HG03060 (cell line): Measurements from ENCODE around the gene DENND2A.
"Not testable (repeated sequence)": the region's sequence is repeated elsewhere in the genome, so short reads cannot be mapped to it uniquely, and the experiment has no call there.

Experiments used
- ATAC-seq: cut with Tn5 transposase; IDR thresholded peaks from one replicate; pipeline ENCODE4 v1.9.1; 2021; ENCODE audit warnings: low read depth, moderate number of reproducible peaks; ENCODE audit not compliant: unreplicated experiment

DENND2A gene

GRCh38 chr7:140674356-140674800, 33.8 kb upstream of the DENND2A start:
- ATAC-seq = no peak

GRCh38 chr7:140673774-140674155, 33.2 kb upstream of the DENND2A start:
- no peak for ATAC-seq

GRCh38 chr7:140673063-140673773, 32.6 kb upstream of the DENND2A start:
- ATAC-seq = no peak

DNA sequence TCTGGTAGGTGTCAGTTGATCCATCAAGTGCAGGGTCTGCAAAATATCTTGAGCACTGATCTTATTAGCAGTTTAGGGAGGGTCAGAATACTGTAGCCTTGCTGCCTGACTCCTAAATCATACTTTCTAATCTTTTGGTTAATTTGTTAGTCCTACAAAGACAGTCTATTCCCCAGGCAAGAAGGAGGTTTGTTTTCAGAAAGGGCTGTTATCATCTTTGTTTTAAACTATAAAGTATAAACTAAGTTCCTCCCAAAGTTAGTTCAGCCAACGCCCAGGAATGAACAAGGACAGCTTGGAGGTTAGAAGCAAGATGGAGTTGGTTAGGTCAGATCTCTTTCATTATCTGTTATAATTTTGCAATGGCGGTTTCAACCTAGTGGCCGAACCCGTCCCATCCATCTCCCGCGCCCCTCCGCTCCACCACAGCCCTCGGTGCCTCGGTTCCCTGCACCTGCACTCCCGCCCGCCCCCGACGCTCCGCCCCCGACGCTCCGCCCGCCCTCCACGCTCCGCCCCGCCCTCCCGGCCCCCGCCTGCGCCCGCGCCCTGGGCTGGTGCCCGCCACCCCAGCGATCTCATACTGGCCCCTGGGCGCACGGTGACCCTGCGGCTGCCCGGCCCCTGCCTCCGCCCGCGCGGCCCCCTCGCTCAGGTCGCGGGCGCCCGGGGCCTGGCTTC, 31.9 kb upstream of the DENND2A start, which contains the start of gene ADCK2:
Gene ADCK2 (plus strand): TSS at position 564 of the 681 bp plus-strand sequence. CDS start 386 bp downstream, outside the sequence.
- ATAC-seq = no peak

DNA sequence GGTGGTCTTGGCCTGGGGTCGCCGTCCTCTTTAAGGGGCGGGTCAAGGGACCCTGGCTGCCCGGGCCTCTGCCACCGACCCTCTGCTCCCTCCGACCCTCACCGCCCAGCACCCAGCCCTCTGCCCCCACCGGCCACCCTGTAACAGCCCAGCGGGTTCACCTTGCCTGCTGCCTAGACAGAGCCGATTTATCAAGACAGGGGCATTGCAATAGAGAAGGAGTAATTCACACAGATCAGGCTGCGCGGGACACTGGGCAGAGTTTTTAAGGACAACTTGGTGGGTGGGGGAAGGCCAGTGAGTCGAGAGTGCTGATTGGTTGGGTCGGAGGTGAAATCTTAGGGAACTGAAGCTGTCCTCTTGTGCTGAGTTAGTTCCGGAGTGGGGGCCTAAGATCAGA, 31.4 kb upstream of the DENND2A start:
- no peak for ATAC-seq

- ATAC-seq = no peak
Measured at GRCh38 chr7:140670343-140670935, 29.8 kb upstream of the DENND2A start.

DNA sequence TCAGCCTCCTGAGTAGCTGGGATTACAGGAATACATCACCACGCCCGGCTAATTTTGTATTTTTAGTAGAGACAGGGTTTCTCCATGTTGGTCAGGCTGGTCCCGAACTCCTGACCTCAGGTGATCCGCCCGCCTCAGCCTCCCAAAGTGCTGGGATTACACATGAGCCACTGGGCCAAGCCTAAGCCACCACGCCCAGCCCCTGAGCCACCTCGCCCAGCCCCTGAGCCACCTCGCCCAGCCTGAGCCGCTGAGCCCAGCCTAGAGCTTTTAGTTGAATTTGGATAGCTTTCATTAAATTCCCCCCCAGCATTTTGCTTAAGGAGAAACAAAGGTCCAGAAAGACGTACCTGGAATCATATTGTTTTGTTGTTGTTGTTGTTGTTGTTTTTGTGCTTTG, 29.2 kb upstream of the DENND2A start:
- ATAC-seq = not testable (repeated sequence)

DNA sequence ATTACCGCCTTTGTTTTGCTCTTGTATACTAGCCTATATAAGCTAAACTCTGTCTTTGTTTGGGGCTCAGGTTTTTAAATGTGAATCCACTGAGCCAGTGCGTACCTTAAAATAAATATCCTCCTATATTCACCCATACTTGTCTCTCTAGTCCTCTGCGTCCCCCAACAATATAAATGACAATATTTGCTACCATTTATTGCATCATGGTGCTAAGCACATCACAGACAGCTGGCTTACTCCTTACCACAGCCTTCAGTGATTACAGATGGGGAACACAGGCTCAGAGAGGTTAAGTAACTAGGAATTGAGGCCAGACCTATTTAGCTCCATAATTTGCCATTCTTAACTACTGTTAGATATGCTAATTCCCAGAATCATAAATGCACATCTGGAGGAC, 28.7 kb upstream of the DENND2A start:
- no peak for ATAC-seq

DNA sequence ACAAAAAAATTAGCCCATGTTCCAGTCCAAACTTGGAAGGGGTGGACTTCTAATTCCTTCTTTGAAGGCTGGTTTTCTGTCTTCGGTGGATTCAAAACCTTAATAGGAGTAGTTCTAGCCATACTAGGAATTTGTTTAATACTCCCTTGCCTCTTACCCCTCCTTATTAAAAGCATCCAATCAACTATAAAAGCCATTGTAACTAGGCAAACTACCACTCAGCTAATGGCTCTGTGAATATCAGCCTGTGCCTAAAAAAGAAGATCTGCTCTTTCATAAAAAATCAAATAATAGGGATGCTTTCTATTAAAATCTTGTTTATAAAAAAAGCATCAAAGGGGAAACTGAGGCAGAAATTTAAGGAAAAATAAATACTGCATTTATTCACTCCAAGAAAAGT, 28.0 kb upstream of the DENND2A start:
- ATAC-seq = no peak

GRCh38 chr7:140667476-140667875, 26.9 kb upstream of the DENND2A start:
- ATAC-seq = no peak

DNA sequence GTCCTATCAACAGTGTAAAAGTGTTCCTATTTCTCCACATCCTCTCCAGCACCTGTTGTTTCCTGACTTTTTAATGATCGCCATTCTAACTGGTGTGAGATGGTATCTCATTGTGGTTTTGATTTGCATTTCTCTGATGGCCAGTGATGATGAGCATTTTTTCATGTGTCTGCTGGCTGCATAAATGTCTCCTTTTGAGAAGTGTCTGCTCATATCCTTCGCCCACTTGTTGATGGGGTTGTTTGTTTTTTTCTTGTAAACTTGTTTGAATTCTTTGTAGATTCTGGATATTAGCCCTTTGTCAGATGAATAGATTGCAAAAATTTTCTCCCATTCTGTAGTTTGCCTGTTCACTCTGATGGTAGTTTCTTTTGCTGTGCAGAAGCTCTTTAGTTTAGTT, 22.3 kb upstream of the DENND2A start:
- ATAC-seq = not testable (repeated sequence)

GRCh38 chr7:140661124-140661523, 20.5 kb upstream of the DENND2A start:
- no peak for ATAC-seq

- ATAC-seq = no peak
Measured at GRCh38 chr7:140659856-140660255, 19.2 kb upstream of the DENND2A start.

GRCh38 chr7:140657891-140658290, 17.3 kb upstream of the DENND2A start:
- no peak for ATAC-seq

DNA sequence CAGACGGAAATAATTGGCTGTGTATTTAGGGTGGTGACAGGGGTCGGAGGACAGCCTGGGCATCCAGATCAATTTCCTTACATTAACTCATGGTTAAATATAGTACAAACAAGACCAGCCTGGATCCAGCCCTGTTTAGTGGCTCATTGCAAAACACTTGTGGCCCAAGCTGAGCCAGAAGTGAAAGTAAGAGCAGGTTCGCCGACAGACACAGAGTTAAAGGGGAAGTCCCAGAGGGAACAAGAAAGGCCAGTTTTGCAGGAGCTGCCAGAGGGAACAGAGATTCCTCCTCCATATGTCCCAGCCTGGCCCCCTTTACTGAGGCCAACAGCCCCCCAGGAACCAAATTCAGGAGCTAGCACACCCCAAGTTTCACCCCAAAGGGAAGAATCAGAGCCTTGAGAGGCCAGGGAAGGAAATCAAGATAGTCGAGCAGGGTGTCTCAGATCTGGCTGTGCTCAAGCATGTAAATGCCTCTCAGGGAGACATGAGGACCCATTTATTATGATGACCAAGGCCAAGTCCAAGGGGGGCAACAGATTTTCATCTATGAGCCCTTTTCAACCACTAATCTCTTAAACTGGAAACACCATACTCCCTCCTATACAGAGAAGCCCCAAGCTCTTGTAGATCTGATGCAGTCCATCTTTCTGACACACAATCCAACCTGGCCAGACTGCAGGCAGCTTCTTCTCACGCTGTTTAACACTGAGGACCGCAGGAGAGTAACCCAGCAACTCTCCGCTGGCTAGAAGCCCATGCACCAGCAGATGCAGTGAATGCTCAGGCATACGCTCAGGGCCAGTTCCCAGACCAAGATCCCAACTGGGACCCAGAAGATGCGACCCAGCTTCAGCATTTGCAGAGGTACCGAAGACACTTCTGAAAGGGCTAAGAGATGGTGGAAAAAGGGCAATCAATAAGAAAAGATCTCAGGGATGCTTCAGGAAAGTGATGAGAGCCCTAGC, 16.2 kb upstream of the DENND2A start:
- no peak for ATAC-seq

GRCh38 chr7:140655511-140656408, 15.1 kb upstream of the DENND2A start:
- ATAC-seq = no peak

DNA sequence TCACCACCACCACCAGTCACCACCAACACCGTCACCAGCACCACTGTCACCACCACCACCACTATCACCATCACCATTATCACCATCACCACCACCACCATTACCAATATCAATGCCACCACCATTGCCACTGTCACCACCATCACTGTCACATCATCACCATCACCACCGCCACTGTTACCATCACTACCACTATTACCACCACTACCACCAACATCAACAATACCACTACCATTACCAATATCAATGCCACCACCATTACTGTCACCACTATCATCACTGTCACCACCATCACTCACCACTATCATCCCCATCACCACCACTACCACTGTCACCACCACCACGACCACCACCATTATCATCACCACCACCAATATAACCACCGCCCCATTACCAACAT, 14.0 kb upstream of the DENND2A start:
- no peak for ATAC-seq

DNA sequence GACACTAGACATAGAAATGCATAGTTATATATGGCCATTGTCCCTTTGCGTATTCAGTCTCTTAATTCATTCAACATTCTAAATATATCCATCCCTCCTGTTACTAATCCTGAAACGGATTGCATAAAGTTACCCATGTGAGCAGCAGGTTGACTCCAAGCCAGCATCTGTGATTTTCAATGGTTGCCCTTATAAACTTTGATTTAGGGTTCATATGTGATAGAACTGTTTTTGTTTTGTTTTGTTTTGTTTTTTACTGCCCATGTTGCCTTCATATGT, 13.4 kb upstream of the DENND2A start:
- no peak for ATAC-seq

DNA sequence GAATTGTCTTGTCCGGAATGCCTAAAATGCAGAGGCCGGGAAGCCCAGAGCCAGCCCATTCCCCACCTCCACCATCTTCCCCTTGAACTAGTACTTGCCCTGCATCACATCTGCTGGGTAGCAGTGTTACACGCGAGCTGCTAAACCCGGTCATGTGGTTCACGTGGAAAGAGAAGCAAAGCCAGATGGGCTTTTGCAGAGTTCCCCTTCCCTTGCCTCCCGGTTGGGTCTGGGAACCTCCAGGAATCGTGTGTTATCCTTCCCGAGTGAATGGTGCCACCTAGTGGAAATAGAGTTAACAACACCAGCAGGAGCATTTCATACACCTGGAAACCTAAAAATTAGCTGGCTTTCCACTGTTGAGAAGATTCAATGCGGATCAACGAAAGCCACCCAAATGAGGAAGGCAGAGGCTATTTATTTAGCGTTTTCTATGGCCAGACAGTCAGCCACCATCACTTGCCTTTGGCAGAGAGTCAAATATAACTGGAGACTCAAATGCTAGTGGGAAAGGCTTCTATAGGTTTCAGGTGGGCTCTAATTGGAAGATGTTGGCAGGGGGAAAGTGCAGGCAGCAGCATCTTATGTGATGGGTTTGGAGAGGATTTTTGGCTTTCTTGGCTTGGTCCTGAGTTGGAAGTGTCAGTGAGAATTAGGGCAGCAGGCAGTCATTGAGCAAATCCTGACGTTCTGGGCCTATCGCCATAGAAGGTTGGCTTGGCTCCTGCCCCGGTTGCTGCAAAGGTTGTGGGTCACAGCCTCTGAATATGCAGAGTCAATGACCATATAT, 12.9 kb upstream of the DENND2A start:
- ATAC-seq = no peak
